ENCODE results near the gene ISLR2.

Gene ISLR2

DNA sequence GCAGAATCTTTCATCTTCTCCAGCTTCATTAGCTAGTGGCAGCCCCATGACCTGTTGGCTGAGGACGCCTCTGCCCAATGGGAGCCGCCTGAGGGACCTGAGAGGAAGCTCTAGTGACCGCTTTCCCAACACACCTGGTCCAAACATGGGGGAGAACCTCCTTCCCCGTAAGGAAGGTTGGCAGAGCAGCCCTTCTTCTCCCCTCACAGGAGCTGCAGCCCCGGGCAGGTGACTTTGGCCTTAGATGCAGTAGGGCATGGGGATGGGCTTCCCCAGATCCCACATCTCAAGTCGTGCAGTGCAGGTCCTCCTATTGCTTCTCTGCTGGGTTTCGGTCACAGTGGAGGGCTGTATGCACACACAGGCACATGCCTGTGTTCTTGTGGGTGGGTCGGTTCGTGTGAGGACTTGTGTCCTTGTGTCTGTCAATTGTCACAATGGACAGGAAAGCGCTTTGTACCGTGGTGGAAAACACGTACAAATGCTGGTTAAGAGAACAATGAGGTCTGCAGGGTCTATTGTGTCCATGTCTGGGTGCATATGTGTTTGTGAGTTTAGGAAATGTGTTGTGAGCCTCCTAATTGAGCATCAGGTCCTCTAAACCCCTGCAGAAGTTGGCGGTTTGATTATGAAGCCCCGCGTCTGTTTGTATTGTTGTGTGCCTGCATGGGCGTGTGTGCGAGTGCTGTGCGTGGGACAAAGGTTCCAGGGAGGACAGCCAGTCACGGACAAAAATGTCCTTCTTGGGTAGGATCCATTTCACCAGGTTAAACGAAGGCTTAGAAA lies 1.4 kb downstream of the ISLR2 start:
- no peak for DNase-seq (ENCODE audit: low read depth)
- TF ChIP-seq, protein P1, sequence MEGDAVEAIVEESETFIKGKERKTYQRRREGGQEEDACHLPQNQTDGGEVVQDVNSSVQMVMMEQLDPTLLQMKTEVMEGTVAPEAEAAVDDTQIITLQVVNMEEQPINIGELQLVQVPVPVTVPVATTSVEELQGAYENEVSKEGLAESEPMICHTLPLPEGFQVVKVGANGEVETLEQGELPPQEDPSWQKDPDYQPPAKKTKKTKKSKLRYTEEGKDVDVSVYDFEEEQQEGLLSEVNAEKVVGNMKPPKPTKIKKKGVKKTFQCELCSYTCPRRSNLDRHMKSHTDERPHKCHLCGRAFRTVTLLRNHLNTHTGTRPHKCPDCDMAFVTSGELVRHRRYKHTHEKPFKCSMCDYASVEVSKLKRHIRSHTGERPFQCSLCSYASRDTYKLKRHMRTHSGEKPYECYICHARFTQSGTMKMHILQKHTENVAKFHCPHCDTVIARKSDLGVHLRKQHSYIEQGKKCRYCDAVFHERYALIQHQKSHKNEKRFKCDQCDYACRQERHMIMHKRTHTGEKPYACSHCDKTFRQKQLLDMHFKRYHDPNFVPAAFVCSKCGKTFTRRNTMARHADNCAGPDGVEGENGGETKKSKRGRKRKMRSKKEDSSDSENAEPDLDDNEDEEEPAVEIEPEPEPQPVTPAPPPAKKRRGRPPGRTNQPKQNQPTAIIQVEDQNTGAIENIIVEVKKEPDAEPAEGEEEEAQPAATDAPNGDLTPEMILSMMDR (conservative IDR thresholded peaks at IDR 0.05; ENCODE audit: low read depth, low read length): no peak
- no peak overlapping the region for H3K4me3 ChIP-seq (ENCODE audit: low read depth, low read length)

DNA sequence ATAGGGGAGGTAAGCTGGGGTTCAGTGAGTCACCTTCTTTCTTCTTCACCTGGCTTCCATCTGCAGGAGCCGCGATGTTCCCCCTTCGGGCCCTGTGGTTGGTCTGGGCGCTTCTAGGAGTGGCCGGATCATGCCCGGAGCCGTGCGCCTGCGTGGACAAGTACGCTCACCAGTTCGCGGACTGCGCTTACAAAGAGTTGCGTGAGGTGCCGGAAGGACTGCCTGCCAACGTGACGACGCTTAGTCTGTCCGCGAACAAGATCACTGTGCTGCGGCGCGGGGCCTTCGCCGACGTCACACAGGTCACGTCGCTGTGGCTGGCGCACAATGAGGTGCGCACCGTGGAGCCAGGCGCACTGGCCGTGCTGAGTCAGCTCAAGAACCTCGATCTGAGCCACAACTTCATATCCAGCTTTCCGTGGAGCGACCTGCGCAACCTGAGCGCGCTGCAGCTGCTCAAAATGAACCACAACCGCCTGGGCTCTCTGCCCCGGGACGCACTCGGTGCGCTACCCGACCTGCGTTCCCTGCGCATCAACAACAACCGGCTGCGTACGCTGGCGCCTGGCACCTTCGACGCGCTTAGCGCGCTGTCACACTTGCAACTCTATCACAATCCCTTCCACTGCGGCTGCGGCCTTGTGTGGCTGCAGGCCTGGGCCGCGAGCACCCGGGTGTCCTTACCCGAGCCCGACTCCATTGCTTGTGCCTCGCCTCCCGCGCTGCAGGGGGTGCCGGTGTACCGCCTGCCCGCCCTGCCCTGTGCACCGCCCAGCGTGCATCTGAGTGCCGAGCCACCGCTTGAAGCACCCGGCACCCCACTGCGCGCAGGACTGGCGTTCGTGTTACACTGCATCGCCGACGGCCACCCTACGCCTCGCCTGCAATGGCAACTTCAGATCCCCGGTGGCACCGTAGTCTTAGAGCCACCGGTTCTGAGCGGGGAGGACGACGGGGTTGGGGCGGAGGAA lies 2.6 kb downstream of the ISLR2 start:
- TF ChIP-seq, protein P1 (conservative IDR thresholded peaks at IDR 0.05; ENCODE audit: low read depth, low read length): no peak
- no peak overlapping the region for H3K4me3 ChIP-seq (ENCODE audit: low read depth, low read length)
- no peak for DNase-seq (ENCODE audit: low read depth)

DNA sequence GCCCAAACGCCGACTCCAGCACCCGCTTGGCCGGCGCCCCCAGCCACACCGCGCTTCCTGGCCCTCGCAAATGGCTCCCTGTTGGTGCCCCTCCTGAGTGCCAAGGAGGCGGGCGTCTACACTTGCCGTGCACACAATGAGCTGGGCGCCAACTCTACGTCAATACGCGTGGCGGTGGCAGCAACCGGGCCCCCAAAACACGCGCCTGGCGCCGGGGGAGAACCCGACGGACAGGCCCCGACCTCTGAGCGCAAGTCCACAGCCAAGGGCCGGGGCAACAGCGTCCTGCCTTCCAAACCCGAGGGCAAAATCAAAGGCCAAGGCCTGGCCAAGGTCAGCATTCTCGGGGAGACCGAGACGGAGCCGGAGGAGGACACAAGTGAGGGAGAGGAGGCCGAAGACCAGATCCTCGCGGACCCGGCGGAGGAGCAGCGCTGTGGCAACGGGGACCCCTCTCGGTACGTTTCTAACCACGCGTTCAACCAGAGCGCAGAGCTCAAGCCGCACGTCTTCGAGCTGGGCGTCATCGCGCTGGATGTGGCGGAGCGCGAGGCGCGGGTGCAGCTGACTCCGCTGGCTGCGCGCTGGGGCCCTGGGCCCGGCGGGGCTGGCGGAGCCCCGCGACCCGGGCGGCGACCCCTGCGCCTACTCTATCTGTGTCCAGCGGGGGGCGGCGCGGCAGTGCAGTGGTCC lies 3.5 kb downstream of the ISLR2 start:
- DNase-seq (ENCODE audit: low read depth): no peak
- TF ChIP-seq, protein P1 (conservative IDR thresholded peaks at IDR 0.05; ENCODE audit: low read depth, low read length): no peak

DNA sequence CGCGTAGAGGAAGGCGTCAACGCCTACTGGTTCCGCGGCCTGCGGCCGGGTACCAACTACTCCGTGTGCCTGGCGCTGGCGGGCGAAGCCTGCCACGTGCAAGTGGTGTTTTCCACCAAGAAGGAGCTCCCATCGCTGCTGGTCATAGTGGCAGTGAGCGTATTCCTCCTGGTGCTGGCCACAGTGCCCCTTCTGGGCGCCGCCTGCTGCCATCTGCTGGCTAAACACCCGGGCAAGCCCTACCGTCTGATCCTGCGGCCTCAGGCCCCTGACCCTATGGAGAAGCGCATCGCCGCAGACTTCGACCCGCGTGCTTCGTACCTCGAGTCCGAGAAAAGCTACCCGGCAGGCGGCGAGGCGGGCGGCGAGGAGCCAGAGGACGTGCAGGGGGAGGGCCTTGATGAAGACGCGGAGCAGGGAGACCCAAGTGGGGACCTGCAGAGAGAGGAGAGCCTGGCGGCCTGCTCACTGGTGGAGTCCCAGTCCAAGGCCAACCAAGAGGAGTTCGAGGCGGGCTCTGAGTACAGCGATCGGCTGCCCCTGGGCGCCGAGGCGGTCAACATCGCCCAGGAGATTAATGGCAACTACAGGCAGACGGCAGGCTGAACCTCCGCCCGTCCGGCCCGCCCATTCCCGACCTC lies 4.1 kb downstream of the ISLR2 start:
- no peak overlapping the region for H3K4me3 ChIP-seq (ENCODE audit: low read depth, low read length)
- no peak for DNase-seq (ENCODE audit: low read depth)
- TF ChIP-seq, protein P1 (conservative IDR thresholded peaks at IDR 0.05; ENCODE audit: low read depth, low read length): peak; percentile 38

More for the DNA sequence above, 3.5 kb downstream of the ISLR2 start:
- no peak overlapping the region for H3K4me3 ChIP-seq (ENCODE audit: low read depth, low read length)

DNA sequence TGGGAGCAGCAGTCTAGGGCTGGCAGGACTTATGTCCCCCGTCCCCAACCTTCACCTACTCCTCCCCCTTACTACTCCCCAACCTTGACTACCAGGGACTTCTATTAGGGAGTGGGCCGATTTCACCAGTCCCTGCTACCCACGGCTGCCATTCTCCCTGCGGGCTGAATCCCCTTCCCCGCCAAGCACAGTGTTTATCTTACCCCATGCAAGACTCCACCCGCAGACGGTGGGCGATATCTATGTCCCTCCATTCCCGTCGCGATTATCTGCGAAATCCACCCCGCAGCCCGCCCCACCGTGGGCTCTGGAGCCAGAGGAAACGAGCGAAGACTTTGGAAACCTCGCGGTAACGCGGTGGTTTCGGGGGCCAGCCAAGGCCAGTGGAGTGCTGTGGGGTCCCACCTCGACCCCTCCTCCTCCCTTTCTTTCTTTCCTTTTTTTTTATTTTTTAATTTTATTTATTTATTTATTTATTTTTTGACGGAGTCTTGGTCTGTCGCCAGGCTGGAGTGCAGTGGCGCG lies 4.7 kb downstream of the ISLR2 start:
- DNase-seq (ENCODE audit: low read depth): no peak
- H3K4me3 ChIP-seq (ENCODE audit: low read depth, low read length): no peak overlapping the region
- TF ChIP-seq, protein P1 (conservative IDR thresholded peaks at IDR 0.05; ENCODE audit: low read depth, low read length): no peak

DNA sequence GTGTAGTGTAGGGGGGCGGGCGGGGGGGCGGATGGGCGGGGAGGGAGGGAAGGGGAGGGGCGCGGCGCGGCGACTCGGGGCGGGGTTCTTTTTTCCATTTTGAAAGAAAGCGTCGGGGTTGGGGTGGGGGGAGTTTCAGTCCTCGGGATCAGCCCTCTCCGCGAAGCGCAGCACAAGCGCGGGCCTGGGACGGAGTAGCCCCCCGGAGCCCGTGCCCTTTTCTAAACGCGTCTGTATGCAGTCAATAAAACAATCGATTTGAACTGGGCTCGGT lies 6.1 kb downstream of the ISLR2 start:
- TF ChIP-seq, protein P1 (conservative IDR thresholded peaks at IDR 0.05; ENCODE audit: low read depth, low read length): no peak
- no peak for DNase-seq (ENCODE audit: low read depth)
- peak overlapping the region; percentile 58 for H3K4me3 ChIP-seq (ENCODE audit: low read depth, low read length)
